ENCODE results near the gene TM4SF4. TPM values are rescaled to one million over a fixed set of nuclear protein-coding genes. Genes with fewer than 3 reads are reported as not detected.

TM4SF4 gene
- polyA plus RNA-seq, 3 donors, result 0.08 TPM; not detected in 2

DNA sequence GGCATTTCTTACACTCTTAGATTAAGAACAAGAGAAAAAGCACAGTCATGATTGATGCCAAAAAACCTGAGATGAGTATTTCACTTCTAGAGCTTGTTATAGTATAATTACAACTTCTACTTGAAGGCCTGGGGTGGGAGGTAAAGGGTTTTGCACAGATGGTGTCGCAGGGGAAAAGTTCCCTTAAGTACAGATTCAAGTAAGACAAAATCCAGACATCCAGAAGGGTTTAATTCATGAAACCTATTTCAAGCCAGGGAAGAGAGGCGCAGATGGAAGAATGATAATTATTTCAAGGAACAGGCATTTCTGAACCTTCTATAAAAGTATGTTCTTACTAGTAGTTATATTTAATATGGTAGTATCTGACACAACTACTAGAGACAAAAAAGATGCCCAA, 70.6 kb downstream of the TM4SF4 start:
- Mint-ChIP-seq H3K4me1 (no peaks in the 10 kb centered on the region), H3K36me3 (no peaks in the 10 kb centered on the region), H3K9me3 (no peaks in the 10 kb centered on the region), H3K27me3 (ENCODE audit: low read depth in 3 of 3) (peaks cover 14 to 28% (median 23%) of the 10 kb centered on the region in 3 donors), H3K4me3 (no peak overlapping the region), H3K27ac (no peak overlapping the region)
- Histone ChIP-seq H3K4me1 (ENCODE audit: control insufficient read depth in 1 of 2, insufficient read depth in 2 of 2, low read length in 2 of 2) (no peaks in the 10 kb centered on the region), H3K4me3 (replicated peaks in 1 of 3; ENCODE audit: low read depth in 2 of 3, low read length in 3 of 3) (no peak overlapping the region), H4K20me1 (ENCODE audit: insufficient read depth, low read length) (no peaks in the 10 kb centered on the region), H3K9ac (ENCODE audit: insufficient read depth, low read length, poor library complexity, severe bottlenecking) (no peak overlapping the region), H2AFZ (ENCODE audit: insufficient read depth, low read depth, low read length, poor library complexity, severe bottlenecking) (no peak overlapping the region), H3K27ac (ENCODE audit: low read depth in 1 of 2, low read length in 2 of 2) (no peak overlapping the region), H3K79me2 (ENCODE audit: insufficient read depth, low read length) (no peaks in the 10 kb centered on the region), H3K9me3 (replicated peaks in 1 of 2; ENCODE audit: control insufficient read depth in 1 of 2, insufficient read depth in 1 of 2, low read length in 2 of 2) (no peaks in the 10 kb centered on the region), H3K4me2 (replicated peaks; ENCODE audit: extremely low read depth, low read length, poor library complexity, severe bottlenecking) (no peak overlapping the region), H3K36me3 (replicated peaks in 1 of 2; ENCODE audit: control insufficient read depth in 1 of 2, insufficient read depth in 2 of 2, low read length in 2 of 2) (no peaks in the 10 kb centered on the region), H3K27me3 (ENCODE audit: control insufficient read depth in 2 of 2, insufficient read depth in 2 of 2, low read length in 2 of 2) (peaks cover 0 to 18% of the 10 kb centered on the region in 2 donors)
- DNase-seq, result no peak
- intact Hi-C loops (cut with micrococcal nuclease), result no loop called here
- no CpG with 5 or more reads among the region's 2 CpGs for WGBS (ENCODE audit: insufficient coverage)
- TF ChIP-seq, protein P1, sequence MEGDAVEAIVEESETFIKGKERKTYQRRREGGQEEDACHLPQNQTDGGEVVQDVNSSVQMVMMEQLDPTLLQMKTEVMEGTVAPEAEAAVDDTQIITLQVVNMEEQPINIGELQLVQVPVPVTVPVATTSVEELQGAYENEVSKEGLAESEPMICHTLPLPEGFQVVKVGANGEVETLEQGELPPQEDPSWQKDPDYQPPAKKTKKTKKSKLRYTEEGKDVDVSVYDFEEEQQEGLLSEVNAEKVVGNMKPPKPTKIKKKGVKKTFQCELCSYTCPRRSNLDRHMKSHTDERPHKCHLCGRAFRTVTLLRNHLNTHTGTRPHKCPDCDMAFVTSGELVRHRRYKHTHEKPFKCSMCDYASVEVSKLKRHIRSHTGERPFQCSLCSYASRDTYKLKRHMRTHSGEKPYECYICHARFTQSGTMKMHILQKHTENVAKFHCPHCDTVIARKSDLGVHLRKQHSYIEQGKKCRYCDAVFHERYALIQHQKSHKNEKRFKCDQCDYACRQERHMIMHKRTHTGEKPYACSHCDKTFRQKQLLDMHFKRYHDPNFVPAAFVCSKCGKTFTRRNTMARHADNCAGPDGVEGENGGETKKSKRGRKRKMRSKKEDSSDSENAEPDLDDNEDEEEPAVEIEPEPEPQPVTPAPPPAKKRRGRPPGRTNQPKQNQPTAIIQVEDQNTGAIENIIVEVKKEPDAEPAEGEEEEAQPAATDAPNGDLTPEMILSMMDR (IDR thresholded peaks at IDR 0.05), result no peak

DNA sequence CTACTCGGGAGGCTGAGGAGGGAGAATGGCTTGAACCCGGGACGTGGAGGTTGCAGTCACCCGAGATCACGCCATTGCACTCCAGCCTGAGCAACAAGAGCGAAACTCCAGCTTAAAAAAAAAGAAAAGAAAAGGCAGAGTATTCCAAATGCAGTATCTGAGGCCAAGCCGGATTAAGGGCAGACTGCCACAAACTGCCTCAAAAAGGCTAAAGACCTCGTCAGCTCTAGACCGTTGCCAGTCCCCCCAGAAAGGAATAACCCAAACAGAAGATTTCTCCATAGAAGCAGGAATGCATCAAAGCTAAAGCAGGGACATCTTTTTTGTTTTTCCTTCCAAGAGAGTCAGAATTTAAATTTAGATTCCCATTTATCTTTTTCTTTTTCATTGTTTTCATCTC, 72.9 kb downstream of the TM4SF4 start:
- H3K9me3 ChIP-seq (replicated peaks in 1 of 2; ENCODE audit: control insufficient read depth in 1 of 2, insufficient read depth in 1 of 2, low read length in 2 of 2), result no peaks in the 10 kb centered on the region
- no peaks in the 10 kb centered on the region for H3K4me1 ChIP-seq (ENCODE audit: control insufficient read depth in 1 of 2, insufficient read depth in 2 of 2, low read length in 2 of 2)
- no peaks in the 10 kb centered on the region for H3K79me2 ChIP-seq (ENCODE audit: insufficient read depth, low read length)
- Mint-ChIP-seq H3K4me3 (no peak overlapping the region), H3K27me3 (ENCODE audit: low read depth in 3 of 3) (peaks cover 14 to 30% (median 22%) of the 10 kb centered on the region in 3 donors), H3K9me3 (no peaks in the 10 kb centered on the region), H3K4me1 (no peaks in the 10 kb centered on the region), H3K27ac (no peak overlapping the region), H3K36me3 (no peaks in the 10 kb centered on the region)
- 85% methylated on average over 6 of the region's 9 CpGs for WGBS (ENCODE audit: insufficient coverage)
- H4K20me1 ChIP-seq (ENCODE audit: insufficient read depth, low read length), result no peaks in the 10 kb centered on the region
- no peak overlapping the region for H3K9ac ChIP-seq (ENCODE audit: insufficient read depth, low read length, poor library complexity, severe bottlenecking)
- no peak overlapping the region for H3K4me3 ChIP-seq (replicated peaks in 1 of 3; ENCODE audit: low read depth in 2 of 3, low read length in 3 of 3)
- peaks cover 6 to 32% of the 10 kb centered on the region in 2 donors for H3K27me3 ChIP-seq (ENCODE audit: control insufficient read depth in 2 of 2, insufficient read depth in 2 of 2, low read length in 2 of 2)
- H3K27ac ChIP-seq (ENCODE audit: low read depth in 1 of 2, low read length in 2 of 2), result no peak overlapping the region
- H3K36me3 ChIP-seq (replicated peaks in 1 of 2; ENCODE audit: control insufficient read depth in 1 of 2, insufficient read depth in 2 of 2, low read length in 2 of 2), result no peaks in the 10 kb centered on the region
- no peak for DNase-seq
- H2AFZ ChIP-seq (ENCODE audit: insufficient read depth, low read depth, low read length, poor library complexity, severe bottlenecking), result no peak overlapping the region
- TF ChIP-seq, protein P1 (IDR thresholded peaks at IDR 0.05), result no peak
- no peak overlapping the region for H3K4me2 ChIP-seq (replicated peaks; ENCODE audit: extremely low read depth, low read length, poor library complexity, severe bottlenecking)
- intact Hi-C loops (cut with micrococcal nuclease), result no loop called here
